H9 (cell line): ENCODE measurements around the gene ABR. TPM values are rescaled to one million over a fixed set of nuclear protein-coding genes. Genes with fewer than 3 reads are reported as not detected.
"Not testable (repeated sequence)": the region's sequence is repeated elsewhere in the genome, so short reads cannot be mapped to it uniquely, and the experiment has no call there.

ENCODE experiments used
- DNase-seq: peaks from one replicate; pipeline ENCODE4 v3.0.0-alpha.2; 2017
- H2AFZ ChIP-seq: one replicate; pipeline ENCODE4 v1.6.1; 2013; ENCODE audit warnings: mild to moderate bottlenecking, low read length, control low read depth, moderate library complexity
- H2AK5ac ChIP-seq: 2 replicates; pipeline ENCODE4 v1.6.1; 2013; ENCODE audit warnings: low read length, control low read depth, mixed read lengths; ENCODE audit not compliant: insufficient read length
- H2BK120ac ChIP-seq: one replicate; pipeline ENCODE4 v1.6.1; 2013; ENCODE audit warnings: low read depth, mild to moderate bottlenecking, low read length, control low read depth, inconsistent platforms; ENCODE audit not compliant: poor library complexity, severe bottlenecking
- H2BK12ac ChIP-seq: 2 replicates; pipeline ENCODE4 v1.6.1; 2013; ENCODE audit warnings: low read length, control low read depth, mixed read lengths, low read depth; ENCODE audit not compliant: insufficient read length
- H2BK15ac ChIP-seq: 2 replicates; pipeline ENCODE4 v1.6.1; 2013; ENCODE audit warnings: low read depth, low read length, control low read depth
- H2BK20ac ChIP-seq: one replicate; pipeline ENCODE4 v1.6.1; 2013; ENCODE audit warnings: low read depth, mild to moderate bottlenecking, low read length, control low read depth, inconsistent platforms; ENCODE audit not compliant: poor library complexity, severe bottlenecking
- H2BK5ac ChIP-seq: 2 replicates; pipeline ENCODE4 v1.6.1; 2013; ENCODE audit warnings: low read length, control low read depth, mixed read lengths; ENCODE audit not compliant: insufficient read length
- H3K14ac ChIP-seq: 2 replicates; pipeline ENCODE4 v1.6.1; 2013; ENCODE audit warnings: low read length, control low read depth; ENCODE audit not compliant: insufficient read depth
- H3K18ac ChIP-seq: 2 replicates; pipeline ENCODE4 v1.6.1; 2013; ENCODE audit warnings: low read depth, mild to moderate bottlenecking, mixed read lengths, low read length, control low read depth; ENCODE audit not compliant: insufficient read length
- H3K23ac ChIP-seq: 2 replicates; pipeline ENCODE4 v1.6.1; 2013; ENCODE audit warnings: low read length, control low read depth, mixed read lengths, low read depth; ENCODE audit not compliant: insufficient read length
- H3K23me2 ChIP-seq: 2 replicates; pipeline ENCODE4 v1.6.1; 2013; ENCODE audit warnings: low read depth, mild to moderate bottlenecking, mixed read lengths, low read length, control low read depth; ENCODE audit not compliant: insufficient read length, poor library complexity, severe bottlenecking
- H3K27ac ChIP-seq: 2 replicates; pipeline ENCODE4 v1.5.1; 2013; ENCODE audit warnings: low read length, control low read depth, mixed read lengths, low read depth; ENCODE audit not compliant: insufficient read length
- H3K27me3 ChIP-seq: 2 replicates; pipeline ENCODE4 v1.6.1; 2013; ENCODE audit warnings: low read length, control low read depth, inconsistent platforms; ENCODE audit not compliant: insufficient read depth
- H3K4ac ChIP-seq: 2 replicates; pipeline ENCODE4 v1.6.1; 2013; ENCODE audit warnings: low read depth, mild to moderate bottlenecking, control low read depth, inconsistent platforms, low read length, moderate library complexity
- H3K4me1 ChIP-seq: 2 replicates; pipeline ENCODE4 v1.6.1; 2013; ENCODE audit warnings: low read length, control low read depth, inconsistent platforms; ENCODE audit not compliant: insufficient read depth
- H3K4me2 ChIP-seq: 2 replicates; pipeline ENCODE4 v1.6.1; 2013; ENCODE audit warnings: low read length, control low read depth, mixed read lengths; ENCODE audit not compliant: insufficient read length, insufficient read depth
- H3K56ac ChIP-seq: 2 replicates; pipeline ENCODE4 v1.6.1; 2013; ENCODE audit warnings: low read depth, mild to moderate bottlenecking, mixed read lengths, low read length, control low read depth; ENCODE audit not compliant: insufficient read length
- H3K79me1 ChIP-seq: 2 replicates; pipeline ENCODE4 v1.6.1; 2013; ENCODE audit warnings: low read depth, mild to moderate bottlenecking, moderate library complexity, low read length, control low read depth, inconsistent platforms; ENCODE audit not compliant: insufficient read depth, poor library complexity, severe bottlenecking
- H3K79me2 ChIP-seq: 2 replicates; pipeline ENCODE4 v1.6.1; 2013; ENCODE audit warnings: low read length, control low read depth, inconsistent platforms; ENCODE audit not compliant: insufficient read depth
- H3K9ac ChIP-seq: 2 replicates; pipeline ENCODE4 v1.6.1; 2013; ENCODE audit warnings: low read length, control low read depth, mixed read lengths; ENCODE audit not compliant: insufficient read length; ENCODE audit errors: extremely low read depth
- H3K9me3 ChIP-seq: one replicate; pipeline ENCODE4 v1.6.1; 2013; ENCODE audit warnings: low read depth, low read length, inconsistent platforms; ENCODE audit not compliant: control insufficient read depth
- H3T11ph ChIP-seq: one replicate; pipeline ENCODE4 v1.6.1; 2013; ENCODE audit warnings: mild to moderate bottlenecking, low read length, control low read depth, inconsistent platforms
- H4K20me1 ChIP-seq: one replicate; pipeline ENCODE4 v1.6.1; 2013; ENCODE audit not compliant: control insufficient read depth, insufficient read length, insufficient read depth
- H4K5ac ChIP-seq: 2 replicates; pipeline ENCODE4 v1.6.1; 2013; ENCODE audit warnings: low read depth, mild to moderate bottlenecking, mixed read lengths, low read length, control low read depth; ENCODE audit not compliant: insufficient read length
- H4K8ac ChIP-seq: replicated peaks from 2 replicates; pipeline ENCODE4 v1.6.1; 2013; ENCODE audit warnings: low read length, control low read depth, mixed read lengths, low read depth; ENCODE audit not compliant: insufficient read length
- H4K91ac ChIP-seq: 2 replicates; pipeline ENCODE4 v1.6.1; 2013; ENCODE audit warnings: low read depth, mild to moderate bottlenecking, moderate library complexity, mixed read lengths, low read length, control low read depth; ENCODE audit not compliant: insufficient read length
- H3K27ac Mint-ChIP-seq, 3 experiments: 2 replicates in 2 of 3; 3 replicates in 1 of 3; pipeline ENCODE4 v1.8.0; 2020 to 2021; ENCODE audit warnings: mixed read lengths in 3 of 3, mild to moderate bottlenecking in 1 of 3, moderate library complexity in 1 of 3
- H3K27me3 Mint-ChIP-seq: 2 replicates; pipeline ENCODE4 v1.8.0; 2021; ENCODE audit warnings: low read depth, mild to moderate bottlenecking, moderate library complexity, mixed read lengths
- H3K36me3 Mint-ChIP-seq, 3 experiments: 2 replicates in 2 of 3; 3 replicates in 1 of 3; pipeline ENCODE4 v1.8.0; 2020 to 2021; ENCODE audit warnings: low read depth in 3 of 3, mixed read lengths in 3 of 3; ENCODE audit not compliant: insufficient read depth in 1 of 3
- H3K4me1 Mint-ChIP-seq, 2 experiments: 2 replicates each; pipeline ENCODE4 v1.8.0; 2020; ENCODE audit warnings: mixed read lengths in 2 of 2
- H3K4me3 Mint-ChIP-seq, 2 experiments: 2 replicates in 1 of 2; 3 replicates in 1 of 2; pipeline ENCODE4 v1.8.0; 2020 to 2021; ENCODE audit warnings: mild to moderate bottlenecking in 2 of 2, mixed read lengths in 2 of 2, moderate library complexity in 1 of 2
- H3K9me3 Mint-ChIP-seq, 2 experiments: 2 replicates in 1 of 2; 3 replicates in 1 of 2; pipeline ENCODE4 v1.8.0; 2020; ENCODE audit warnings: mild to moderate bottlenecking in 2 of 2, mixed read lengths in 2 of 2, moderate library complexity in 1 of 2
- WGBS: extraction: QIAGEN DNeasy Blood & Tissue Kit; methylation state at CpG from one replicate; pipeline ENCODE4 v1.1.7; 2013; ENCODE audit warnings: missing lambda C conversion rate, low lambda C conversion rate, mixed read lengths; ENCODE audit not compliant: insufficient read length; ENCODE audit errors: extremely low coverage; 5-methylcytosine and 5-hydroxymethylcytosine counted together
- total RNA-seq: library from RNA; stranded (reverse); gene quantifications from 2 replicates; pipeline ENCODE4 v1.2.1, GENCODE V29; 2021
- TF ChIP-seq, protein P1 (sequence below): fragments of 200-600 bp; sonication (generic); conservative IDR thresholded peaks from 3 replicates; pipeline ENCODE4 v1.8.0; 2021; ENCODE audit warnings: antibody characterized with exemption, mild to moderate bottlenecking

Gene ABR
- total RNA-seq, 1 experiment from 2014 or later: 34.7 TPM

DNA sequence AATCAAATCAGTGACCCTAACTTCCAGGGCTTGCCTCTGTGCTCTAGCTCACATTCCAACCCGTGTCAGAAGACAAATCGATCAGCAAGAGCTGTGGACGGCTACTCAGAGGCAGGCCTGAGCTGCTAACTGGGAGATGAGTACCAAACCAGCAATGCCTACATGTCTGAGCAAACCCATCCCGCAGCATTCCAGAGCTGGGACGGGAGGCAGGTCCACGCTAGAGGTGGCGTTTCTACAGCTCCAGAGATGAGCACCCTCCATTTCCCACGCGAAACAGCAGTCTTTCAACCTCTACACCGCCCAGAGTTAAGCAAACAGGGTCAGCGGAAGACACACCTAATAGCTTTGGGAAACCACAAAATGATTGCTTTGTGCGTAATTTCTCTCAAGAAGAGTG is 206.7 kb downstream of the ABR start:
- Histone ChIP-seq H3K56ac (no peak overlapping the region), H4K8ac (no peak overlapping the region), H3K27ac (no peak overlapping the region), H3K14ac (no peak overlapping the region), H3K9ac (no peak overlapping the region), H4K5ac (no peak overlapping the region), H2BK5ac (no peak overlapping the region), H3K4me2 (no peak overlapping the region), H3T11ph (no peak overlapping the region), H4K20me1 (no peaks in the 10 kb centered on the region), H3K4me1 (peaks cover 11% of the 10 kb centered on the region), H3K4ac (no peak overlapping the region), H2BK20ac (no peak overlapping the region), H3K27me3 (no peaks in the 10 kb centered on the region), H2BK15ac (no peak overlapping the region), H2AFZ (no peak overlapping the region), H3K18ac (no peak overlapping the region), H3K79me1 (peaks cover 6% of the 10 kb centered on the region), H3K79me2 (peaks cover 44% of the 10 kb centered on the region), H4K91ac (no peak overlapping the region), H2AK5ac (no peak overlapping the region), H2BK12ac (no peak overlapping the region), H3K9me3 (no peaks in the 10 kb centered on the region), H3K23me2 (peaks cover 6% of the 10 kb centered on the region), H2BK120ac (no peak overlapping the region), H3K23ac (no peak overlapping the region)
- Mint-ChIP-seq H3K4me1 (peaks cover 60 to 69% of the 10 kb centered on the region in 2 experiments), H3K9me3 (no peaks in the 10 kb centered on the region; a peak in 1 of 5 replicates), H3K36me3 (peaks cover 9 to 24% (median 22%) of the 10 kb centered on the region in 3 experiments), H3K27me3 (no peaks in the 10 kb centered on the region), H3K4me3 (no peak overlapping the region), H3K27ac (peak overlapping the region; percentile 6 to 37 (median 21); a peak in 5 of 7 replicates)
- TF ChIP-seq, protein P1, sequence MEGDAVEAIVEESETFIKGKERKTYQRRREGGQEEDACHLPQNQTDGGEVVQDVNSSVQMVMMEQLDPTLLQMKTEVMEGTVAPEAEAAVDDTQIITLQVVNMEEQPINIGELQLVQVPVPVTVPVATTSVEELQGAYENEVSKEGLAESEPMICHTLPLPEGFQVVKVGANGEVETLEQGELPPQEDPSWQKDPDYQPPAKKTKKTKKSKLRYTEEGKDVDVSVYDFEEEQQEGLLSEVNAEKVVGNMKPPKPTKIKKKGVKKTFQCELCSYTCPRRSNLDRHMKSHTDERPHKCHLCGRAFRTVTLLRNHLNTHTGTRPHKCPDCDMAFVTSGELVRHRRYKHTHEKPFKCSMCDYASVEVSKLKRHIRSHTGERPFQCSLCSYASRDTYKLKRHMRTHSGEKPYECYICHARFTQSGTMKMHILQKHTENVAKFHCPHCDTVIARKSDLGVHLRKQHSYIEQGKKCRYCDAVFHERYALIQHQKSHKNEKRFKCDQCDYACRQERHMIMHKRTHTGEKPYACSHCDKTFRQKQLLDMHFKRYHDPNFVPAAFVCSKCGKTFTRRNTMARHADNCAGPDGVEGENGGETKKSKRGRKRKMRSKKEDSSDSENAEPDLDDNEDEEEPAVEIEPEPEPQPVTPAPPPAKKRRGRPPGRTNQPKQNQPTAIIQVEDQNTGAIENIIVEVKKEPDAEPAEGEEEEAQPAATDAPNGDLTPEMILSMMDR: no peak
- peak; percentile 75 for DNase-seq
- WGBS: no CpG with 5 or more reads among the region's 12 CpGs

DNA sequence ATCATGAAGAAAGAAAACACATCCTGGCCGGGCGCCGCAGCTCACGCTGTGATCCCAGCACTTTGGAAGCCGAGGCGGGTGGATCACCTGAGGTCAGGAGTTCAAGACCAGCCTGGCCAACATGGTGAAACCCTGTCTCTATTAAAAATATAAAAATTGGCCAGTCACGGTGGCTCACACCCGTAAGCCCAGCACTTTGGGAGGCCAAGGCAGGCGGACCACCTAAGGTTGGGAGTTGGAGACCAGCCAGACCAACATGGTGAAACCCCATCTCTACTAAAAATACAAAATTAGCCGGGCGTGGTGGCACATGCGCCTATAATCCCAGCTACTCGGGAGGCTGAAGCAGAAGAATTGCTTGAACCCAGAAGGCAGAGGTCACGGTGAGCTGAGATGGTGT is 207.9 kb downstream of the ABR start:
- not testable (repeated sequence) for H3K27ac Mint-ChIP-seq, H2BK5ac ChIP-seq, H3K27me3 Mint-ChIP-seq, H3K9me3 ChIP-seq, H3K27me3 ChIP-seq, H3K23me2 ChIP-seq, H3K23ac ChIP-seq, H4K91ac ChIP-seq, H3K56ac ChIP-seq, H2BK12ac ChIP-seq, H2BK15ac ChIP-seq, H3K27ac ChIP-seq, H2AK5ac ChIP-seq, H3K4me2 ChIP-seq, H3K4me1 ChIP-seq, H3K14ac ChIP-seq, DNase-seq, H2AFZ ChIP-seq, H4K8ac ChIP-seq, H3K4me3 Mint-ChIP-seq, H3K9ac ChIP-seq, H4K5ac ChIP-seq, H3K18ac ChIP-seq, H2BK120ac ChIP-seq, H3T11ph ChIP-seq, H4K20me1 ChIP-seq, H3K9me3 Mint-ChIP-seq, H3K4ac ChIP-seq, H2BK20ac ChIP-seq
- Mint-ChIP-seq H3K4me1 (peaks cover 54 to 66% of the 10 kb centered on the region in 2 experiments), H3K36me3 (peaks cover 11 to 33% (median 29%) of the 10 kb centered on the region in 3 experiments)
- Histone ChIP-seq H3K79me1 (peaks cover 13% of the 10 kb centered on the region), H3K79me2 (peaks cover 36% of the 10 kb centered on the region; the same call in 1 of the 2 replicates)
- no CpG with 5 or more reads among the region's 14 CpGs for WGBS
